AG09319 (cell line): ENCODE data around the gene COQ8B.

Experiments
- DNase-seq: peaks from one replicate; pipeline ENCODE4 v3.0.0-alpha.2; 2010; ENCODE audit warnings: low read depth; ENCODE audit errors: extremely low read depth
- TF ChIP-seq, protein P1 (sequence below): IDR thresholded peaks from 2 replicates; pipeline ENCODE4 v1.5.1; 2011; ENCODE audit warnings: low read depth, mild to moderate bottlenecking, inconsistent platforms, low read length, moderate library complexity

COQ8B gene

GRCh38 chr19:40685016-40685526 lies 31.6 kb downstream of the COQ8B start:
- TF ChIP-seq, protein P1, sequence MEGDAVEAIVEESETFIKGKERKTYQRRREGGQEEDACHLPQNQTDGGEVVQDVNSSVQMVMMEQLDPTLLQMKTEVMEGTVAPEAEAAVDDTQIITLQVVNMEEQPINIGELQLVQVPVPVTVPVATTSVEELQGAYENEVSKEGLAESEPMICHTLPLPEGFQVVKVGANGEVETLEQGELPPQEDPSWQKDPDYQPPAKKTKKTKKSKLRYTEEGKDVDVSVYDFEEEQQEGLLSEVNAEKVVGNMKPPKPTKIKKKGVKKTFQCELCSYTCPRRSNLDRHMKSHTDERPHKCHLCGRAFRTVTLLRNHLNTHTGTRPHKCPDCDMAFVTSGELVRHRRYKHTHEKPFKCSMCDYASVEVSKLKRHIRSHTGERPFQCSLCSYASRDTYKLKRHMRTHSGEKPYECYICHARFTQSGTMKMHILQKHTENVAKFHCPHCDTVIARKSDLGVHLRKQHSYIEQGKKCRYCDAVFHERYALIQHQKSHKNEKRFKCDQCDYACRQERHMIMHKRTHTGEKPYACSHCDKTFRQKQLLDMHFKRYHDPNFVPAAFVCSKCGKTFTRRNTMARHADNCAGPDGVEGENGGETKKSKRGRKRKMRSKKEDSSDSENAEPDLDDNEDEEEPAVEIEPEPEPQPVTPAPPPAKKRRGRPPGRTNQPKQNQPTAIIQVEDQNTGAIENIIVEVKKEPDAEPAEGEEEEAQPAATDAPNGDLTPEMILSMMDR, result no peak
- no peak for DNase-seq

DNA sequence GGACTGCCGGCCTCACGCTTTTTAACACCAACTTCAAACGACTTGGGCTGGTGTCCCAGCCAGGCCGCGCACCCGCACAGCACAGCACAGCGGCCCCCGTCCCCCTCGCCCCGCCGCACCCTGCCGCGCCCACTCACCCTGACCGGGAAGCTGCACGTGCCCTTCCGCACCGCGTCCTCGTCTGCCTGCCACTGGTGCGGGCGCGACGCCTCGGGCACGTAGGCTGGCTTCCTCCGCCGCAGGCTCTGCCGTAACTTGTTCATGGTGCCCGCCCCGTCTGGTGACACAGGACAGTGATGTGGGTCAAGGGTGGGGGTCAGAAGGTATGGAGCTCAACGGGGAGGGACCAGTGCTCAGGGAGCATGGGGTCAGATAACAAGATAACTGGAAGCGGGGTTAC lies 32.4 kb downstream of the COQ8B start:
- TF ChIP-seq, protein P1, result no peak
- DNase-seq, result no peak

DNA sequence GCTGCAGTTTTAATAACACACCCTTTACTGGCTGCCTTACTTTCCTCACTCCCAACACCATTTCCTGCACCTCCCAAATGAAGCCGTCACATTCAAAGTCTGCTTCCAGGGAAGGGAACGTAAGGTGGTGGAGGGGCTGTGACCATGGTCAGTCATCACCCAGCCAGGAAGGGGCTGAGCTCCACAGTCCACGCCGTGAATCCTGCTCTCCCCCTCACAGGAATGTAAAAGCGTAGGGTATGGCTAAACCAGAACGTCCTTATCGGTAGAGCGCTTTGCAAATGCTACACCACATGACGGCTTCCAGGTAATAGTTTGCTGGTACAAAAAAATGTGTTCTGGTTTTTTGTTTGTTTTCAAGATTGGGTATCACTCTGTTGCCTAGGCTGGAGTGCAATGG lies 33.2 kb downstream of the COQ8B start:
- TF ChIP-seq, protein P1, result no peak
- no peak for DNase-seq

DNA sequence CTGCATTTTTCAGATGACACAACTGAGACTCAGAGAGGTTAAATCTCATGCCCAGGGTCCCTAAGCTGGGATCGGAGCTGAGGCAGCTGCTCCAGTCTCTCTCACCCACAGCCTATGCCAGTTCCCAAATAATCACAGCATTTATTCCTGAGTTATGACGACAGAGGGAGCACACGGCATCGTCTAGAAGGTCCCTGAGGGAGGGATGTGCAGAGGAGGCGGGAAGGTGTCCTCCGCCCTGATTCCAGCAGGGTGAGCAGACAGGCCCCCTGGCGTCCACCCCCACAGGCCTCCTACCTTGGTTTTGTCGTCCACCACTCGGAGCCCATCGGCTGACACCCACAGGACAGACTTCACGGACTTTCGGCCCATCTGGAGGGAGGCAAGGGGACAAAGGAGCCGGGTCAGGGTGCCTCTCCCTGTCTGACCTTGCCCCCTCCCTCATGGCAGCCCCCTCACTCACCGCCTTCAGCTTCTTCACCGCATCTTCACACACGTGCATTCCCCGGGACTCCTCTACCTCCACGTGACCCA lies 34.2 kb downstream of the COQ8B start:
- DNase-seq, result no peak
- TF ChIP-seq, protein P1, result no peak

DNA sequence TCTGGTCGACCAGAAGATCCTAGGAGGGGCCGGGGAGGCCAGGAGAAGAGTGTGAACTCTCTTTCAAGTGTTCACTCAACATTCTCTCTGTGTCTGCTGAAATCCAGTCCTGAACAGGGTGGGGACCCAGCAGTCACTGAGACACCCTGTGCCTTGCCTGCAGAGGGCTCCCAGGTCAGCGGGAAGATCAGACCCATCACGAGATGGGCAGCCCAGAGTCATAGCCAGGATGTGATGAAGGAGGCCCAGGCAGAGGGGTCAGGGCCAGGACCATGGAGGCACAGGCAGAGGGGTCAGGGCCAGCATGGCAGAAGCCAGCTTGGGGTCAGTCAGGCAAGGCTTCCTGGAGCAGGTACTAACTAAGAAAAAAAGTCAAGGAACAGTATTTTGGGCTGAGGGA lies 35.6 kb downstream of the COQ8B start:
- TF ChIP-seq, protein P1, result no peak

DNA sequence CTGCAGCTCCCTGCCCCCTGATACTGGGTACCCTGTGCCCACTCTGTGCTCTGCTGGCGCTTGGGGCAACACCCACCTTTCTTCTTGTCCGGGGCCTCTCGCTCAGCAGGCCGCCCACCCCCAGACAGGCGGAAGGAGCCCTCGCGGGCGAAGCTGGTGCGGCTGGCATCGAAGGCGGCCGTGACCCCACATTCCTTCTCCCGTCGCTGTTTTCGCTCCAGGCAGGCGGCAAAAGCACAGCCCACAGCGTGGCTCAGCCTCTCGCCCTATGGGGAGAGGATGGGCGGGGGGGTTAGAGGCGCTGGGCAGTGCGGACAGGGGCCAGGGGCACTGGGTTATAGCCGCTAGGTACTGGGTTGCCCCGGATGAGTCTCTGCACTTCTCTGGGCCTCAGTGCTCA lies 39.5 kb downstream of the COQ8B start:
- TF ChIP-seq, protein P1, result no peak
- DNase-seq, result no peak

More for the DNA sequence above, 35.6 kb downstream of the COQ8B start:
- no peak for DNase-seq

GRCh38 chr19:40674291-40674690 lies 42.4 kb downstream of the COQ8B start:
- no peak for DNase-seq
- TF ChIP-seq, protein P1, result no peak
